ENCODE results near the gene PHIP.

The PHIP gene

DNA sequence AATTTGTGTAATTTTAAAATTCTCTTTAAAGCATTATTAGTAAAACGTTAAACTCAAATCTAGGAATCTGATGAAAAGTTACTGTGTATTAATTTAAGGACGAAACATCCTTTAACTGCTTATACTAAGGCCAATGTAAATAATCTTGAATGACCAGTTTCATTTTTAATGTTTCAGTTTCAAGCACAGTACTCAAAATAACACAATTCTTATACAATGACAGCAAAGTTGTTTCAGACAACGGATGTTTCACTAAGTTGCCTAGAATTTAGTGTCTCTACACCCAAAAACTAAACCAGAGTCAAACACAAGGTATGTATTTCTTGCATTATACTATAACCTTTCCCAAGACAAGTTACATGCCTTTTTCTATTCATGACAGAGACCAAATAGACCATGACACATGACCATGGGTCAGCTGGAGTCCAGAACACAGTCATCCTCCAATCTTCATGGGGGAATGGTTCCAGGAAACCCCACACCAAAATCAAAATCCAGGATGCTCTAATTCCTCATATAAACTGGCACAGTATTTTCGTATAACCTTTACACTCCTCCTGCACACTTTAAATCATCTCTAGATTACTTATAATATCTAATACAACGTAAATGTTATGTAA, 7.7 kb downstream of the PHIP start:
- DNase-seq (ENCODE audit: low read depth), result no peak

DNA sequence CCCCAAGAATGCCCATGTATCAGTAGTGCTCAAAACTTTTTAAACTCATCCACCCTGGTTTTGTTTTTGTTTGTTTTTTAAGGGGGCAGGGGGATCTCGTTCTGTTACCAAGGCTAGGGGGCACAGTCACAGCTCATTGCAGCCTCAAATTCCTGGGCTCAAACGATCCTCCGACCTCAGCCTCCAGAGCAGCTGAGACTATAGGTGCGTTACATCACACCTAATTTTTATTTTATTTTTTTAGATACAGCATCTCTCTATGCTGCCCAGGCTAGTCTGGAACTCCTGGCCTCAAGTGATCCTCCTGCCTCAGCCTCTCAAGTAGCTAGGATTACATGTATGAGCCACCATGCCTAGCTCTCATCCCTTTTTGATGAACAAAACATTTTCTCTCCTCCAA, 11.2 kb downstream of the PHIP start:
- no peak for DNase-seq (ENCODE audit: low read depth)

DNA sequence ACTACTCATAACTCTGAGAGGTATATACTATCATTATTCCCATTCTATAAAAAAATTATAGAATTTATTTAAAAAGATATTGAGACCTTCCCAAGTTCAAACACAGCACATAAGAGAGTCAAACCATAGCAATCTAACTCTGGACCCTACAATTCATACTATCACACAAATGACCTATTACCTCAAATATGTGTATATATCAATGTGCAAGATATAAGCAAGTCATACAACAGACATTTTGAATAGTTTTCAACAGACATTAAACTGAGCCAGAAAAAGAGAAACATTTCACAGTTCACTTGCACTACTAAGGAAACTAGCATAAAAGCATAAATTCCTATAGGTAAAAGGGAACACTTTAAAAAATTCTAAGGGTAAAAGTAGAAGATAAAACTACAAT, 11.7 kb downstream of the PHIP start:
- DNase-seq (ENCODE audit: low read depth), result no peak

DNA sequence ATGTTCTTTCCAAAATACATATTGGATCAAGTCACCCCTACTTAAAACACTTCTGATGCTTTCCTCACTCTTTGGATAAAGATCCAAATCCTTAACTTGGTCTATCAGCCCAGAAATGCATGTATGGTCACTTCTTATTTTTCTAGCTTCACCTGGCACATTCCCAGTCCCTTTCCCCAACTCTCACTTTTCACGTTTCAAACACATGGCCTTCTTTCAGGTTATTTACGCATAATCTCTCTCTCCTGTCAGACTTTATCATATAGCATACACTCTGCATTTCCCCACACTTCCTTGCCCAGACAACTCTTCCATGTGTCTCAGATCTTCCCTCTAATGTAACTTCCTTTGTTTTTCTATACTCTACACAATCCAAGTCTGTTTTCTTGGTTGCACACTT, 12.8 kb downstream of the PHIP start:
- no peak for DNase-seq (ENCODE audit: low read depth)

DNA sequence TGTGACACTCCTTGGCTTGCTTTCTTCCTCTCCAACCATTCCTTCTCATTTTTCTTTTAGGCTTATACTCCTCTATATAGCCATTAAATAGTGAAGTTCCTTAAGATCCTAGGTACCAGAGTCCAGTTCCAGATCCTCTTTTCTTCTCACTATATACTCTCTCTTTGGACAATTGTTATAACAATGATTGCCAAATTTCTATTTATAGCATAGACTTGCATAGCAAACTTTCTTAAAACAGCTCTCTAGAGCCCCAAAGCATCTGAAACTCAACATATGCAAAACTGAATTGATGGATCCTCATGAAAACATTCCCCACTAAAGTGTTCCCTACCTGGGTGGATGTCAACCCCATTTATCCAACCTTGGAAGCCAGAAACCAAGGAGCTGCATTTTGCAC, 13.4 kb downstream of the PHIP start:
- no peak for DNase-seq (ENCODE audit: low read depth)

DNA sequence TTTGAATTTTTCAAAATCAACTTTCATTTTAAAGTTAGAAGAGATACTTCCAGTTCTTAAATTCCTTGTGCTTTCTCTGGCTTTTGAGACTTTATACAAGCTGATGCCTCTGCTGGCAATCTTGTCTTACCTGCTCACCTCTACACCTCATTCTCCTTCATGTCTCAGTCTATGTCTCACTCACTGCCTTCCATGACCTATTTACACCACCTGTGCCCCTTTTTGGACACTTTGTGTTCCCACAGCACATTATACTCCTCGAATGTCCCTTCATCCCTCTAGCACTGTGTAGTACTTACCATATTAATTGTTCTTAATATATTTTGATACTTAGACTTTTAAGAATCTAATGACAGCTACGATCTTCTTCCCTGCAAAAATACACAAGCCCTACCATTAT, 15.3 kb downstream of the PHIP start:
- no peak for DNase-seq (ENCODE audit: low read depth)

DNA sequence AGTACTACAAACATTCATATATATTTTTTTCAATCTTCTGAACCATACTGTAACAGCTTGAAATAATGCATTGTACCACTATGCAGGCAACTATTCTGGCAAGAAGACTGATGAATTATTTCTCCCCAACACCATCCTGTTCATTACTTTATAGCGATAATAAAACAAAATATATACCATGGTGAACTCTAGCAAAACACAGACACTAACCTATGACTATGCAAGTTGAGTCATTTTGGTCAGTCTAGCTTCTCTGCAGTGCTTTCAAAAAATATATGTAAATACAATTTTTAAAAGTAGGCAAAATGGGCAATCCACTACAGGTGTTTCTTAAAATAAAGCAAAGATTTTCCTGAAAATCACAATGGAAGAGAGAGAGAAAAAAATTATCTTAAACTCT, 20.3 kb downstream of the PHIP start:
- no peak for DNase-seq (ENCODE audit: low read depth)

DNA sequence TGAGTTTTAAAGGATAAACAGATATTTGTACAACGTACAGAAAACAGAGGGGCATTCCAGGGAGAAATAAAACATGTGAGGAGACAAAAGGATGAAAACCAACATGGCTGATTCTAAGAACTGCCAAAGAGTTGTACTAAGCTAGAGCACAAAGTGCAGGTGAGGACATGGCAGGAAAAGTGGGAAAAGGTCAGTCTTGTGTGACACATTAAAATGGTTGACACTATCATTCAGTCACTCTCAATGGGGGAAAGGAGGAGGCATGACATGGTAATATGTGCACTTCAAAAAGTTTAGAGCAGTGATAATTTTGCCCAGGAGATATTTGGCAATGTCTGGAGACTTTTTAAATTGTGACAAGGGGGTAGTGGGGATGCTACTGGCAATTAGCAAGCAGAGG, 21.8 kb downstream of the PHIP start:
- DNase-seq (ENCODE audit: low read depth), result no peak

DNA sequence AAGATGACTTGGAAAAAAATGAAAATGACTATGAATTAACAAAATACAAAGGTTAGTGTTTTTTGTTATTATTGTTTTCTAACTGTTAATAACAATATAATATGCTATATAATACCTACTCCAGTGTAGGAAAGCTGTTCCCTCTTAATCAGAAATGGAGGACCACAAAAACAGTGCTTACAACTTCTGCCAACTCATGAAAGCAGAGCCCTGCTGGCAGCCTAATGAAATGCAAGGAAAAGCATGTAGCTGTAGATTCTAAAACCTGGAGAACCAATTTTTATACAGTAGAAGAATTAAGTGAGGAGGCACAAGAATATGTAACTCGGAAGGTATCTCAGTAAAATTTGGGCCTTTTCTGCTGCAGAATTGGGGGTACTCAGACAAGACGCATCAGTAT, 29.4 kb downstream of the PHIP start:
- DNase-seq (ENCODE audit: low read depth), result no peak

DNA sequence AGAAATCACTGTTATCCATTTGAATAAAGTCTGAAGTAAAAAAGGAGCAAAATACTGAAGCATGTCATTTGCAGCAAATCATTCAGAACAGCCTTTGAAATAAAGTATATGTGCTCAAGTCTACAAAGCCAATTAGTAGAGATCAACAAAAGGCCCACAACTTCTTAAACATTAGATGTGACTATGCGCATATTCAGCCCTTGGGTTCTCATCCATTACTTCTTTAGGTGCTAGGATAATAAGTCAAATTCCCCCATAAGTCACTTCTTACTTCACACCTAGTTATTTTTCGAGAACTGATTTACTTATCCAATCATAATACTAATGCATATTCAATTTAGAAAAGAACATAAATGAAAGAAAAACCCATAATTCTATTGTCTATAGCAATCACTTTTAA, 31.0 kb downstream of the PHIP start:
- no peak for DNase-seq (ENCODE audit: low read depth)

DNA sequence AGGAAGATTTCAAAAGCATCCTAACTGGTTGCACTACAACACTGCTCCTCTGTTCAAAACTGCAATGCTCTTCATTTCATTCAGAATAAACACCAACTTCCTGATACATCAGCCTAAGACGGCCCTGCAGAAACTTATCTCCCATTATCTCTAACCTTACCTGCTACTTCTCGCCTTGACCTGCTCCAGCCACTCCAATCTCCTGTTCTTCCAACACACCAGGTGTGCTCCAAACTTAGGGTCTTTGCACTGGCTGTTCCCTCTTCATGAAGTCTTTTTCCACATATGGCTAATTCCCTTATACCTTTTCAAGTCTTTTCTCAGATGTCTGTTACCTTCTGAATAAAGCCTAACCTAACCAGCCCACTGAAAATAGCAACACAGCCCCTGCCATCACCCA, 32.1 kb downstream of the PHIP start:
- DNase-seq (ENCODE audit: low read depth), result no peak

DNA sequence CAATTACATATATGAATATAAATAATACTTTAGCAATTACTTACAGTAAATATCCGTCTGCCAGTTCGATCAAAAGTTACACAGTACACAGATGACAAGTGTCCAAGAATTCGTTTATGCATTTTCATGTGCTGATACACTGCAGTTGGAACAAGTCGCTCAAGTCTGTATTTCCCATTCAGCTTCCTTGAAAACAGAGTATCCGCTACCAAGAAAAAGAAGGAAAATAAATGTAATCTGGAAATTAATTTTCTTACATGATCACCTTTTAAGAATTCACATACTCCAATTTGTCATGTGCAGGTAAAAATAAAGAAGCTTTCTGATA, 35.3 kb downstream of the PHIP start:
- no peak for DNase-seq (ENCODE audit: low read depth)

DNA sequence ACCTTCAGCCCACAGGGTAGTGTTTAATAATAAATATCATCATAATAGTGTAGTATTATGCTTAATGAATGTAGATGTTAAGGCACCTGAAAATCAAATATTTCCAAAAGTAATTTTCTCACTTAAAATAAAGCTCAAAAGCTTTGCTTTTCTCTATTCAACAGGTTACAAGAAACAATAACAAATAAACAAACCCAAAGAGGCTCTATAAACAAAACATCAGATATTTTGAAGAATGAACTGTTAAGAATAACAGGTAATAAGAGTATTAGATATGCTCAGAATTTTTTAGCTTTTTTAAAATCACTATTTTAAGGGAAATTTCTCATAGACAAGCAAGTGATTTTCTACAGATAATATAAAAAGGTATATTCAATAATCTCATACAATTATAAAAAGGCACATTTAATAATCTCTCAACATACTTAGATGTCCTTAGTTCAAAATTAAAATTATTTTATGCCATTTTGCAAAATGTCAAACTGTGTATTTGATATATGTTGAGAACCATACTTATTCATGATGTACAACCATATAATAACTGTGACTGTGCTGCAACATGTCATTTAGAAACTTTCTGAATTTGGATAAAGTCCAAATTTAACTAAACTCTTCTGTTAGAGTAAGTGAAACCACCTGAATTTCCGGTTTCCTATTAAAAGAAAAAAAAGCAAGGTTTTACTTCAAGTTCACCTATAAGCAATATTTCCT, 35.8 kb downstream of the PHIP start:
- no peak for DNase-seq (ENCODE audit: low read depth)

DNA sequence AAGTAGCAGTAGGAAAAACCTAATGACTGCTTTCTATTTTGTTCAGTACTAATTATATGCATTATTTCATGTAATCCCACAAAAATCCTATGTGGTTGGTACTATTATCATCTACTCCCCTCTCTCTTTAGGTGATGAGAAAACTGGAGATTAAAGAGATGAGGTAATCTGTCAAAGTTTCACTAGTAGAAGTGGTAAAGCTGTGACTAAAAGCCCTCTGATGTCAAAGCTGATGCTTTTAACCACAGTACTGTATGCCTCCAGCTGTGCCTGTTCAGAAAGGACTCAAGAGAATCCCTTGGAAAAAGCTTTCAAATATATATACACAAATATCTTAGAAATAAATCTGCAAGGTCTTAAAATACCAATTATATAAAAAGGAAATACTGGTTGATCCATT, 38.0 kb downstream of the PHIP start:
- no peak for DNase-seq (ENCODE audit: low read depth)

DNA sequence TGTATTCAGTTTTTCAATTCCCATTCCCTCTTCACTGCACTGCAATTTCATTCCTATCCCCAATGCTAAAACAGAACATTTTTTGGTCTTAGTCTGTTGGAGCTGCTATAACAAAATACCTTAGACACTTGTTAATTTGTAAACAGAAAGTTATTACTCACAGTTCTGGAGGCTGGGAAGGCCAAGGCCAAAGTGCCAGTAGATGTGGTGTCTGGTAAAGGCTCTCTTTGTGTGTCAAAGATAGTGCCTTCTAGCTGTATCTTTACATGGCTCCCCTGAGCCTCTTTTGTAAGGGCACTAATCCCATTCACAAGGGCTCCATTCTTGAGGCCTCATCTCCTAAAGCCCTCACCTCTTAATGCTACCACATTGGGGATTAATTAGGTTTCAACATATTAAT, 40.0 kb downstream of the PHIP start:
- DNase-seq (ENCODE audit: low read depth), result no peak

DNA sequence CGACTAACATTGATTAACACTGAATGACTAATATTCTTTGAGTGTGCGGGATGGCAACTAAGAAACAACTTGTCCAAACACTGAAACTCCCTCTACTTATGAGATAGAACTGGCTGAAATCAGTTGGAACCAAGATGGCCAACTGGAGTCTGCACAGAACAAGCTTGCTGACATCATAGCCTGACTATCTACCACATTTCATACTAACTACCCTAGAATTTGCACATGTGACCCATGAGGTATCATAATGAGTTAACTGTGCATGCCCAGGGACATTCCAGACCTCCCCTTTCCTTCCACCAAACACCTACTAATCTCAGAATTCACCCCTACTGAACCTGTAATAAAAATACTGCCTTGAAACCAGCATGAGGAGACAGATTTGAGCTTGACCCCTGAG, 43.2 kb downstream of the PHIP start:
- no peak for DNase-seq (ENCODE audit: low read depth)

DNA sequence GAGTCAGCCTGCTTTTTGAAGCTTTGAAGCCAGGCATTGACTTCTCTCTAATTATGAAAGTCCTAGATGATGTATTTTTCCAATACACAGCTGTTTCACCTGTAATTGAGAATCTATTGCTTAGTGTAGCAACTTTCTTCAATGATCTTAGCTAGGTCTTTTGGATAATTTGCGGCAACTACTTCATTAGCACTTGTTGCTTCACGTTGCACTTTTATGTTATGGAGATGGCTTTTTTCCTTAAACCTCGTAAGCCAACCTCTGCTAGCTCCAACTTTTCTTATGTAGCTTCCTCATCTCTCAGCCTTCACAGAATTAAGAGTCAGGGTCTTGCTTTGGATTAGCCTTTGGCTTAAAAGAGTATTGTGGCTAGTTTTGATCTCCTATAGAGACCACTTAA, 44.8 kb downstream of the PHIP start:
- DNase-seq (ENCODE audit: low read depth), result no peak

DNA sequence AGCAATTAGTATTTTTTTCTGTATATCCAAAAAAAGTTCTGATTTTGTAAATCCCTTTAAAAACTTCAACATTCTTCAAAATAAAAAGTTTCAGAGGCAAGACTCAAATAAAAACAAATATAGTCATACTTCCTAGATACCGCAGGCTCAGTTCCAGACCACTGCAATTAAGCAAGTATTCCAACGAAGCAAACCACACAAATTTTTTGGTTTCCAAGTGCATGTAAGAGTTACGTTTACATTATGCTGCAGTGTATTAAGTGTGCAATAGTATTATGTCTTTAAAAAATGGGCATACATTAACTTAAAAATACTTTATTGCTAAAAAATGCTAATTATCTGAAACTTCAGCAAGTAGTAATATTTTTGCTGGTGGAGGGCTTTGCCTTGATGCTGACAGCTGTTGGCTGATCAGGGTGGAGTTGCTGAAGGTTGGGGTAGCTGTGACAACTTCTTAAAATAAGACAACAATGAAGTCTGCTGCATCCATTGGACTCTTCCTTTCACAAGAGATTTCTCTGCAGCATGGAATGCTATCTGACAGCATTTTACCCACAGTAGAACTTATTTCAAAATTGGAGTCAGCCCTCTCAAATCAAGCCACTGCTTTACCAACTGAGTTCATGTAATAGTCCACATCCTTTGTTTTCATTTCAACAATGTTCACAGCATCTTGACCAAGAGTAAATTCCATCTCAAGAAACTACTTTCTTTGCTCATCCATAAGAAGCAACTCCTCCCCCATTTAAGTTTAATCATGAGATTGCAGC, 46.0 kb downstream of the PHIP start:
- no peak for DNase-seq (ENCODE audit: low read depth)

DNA sequence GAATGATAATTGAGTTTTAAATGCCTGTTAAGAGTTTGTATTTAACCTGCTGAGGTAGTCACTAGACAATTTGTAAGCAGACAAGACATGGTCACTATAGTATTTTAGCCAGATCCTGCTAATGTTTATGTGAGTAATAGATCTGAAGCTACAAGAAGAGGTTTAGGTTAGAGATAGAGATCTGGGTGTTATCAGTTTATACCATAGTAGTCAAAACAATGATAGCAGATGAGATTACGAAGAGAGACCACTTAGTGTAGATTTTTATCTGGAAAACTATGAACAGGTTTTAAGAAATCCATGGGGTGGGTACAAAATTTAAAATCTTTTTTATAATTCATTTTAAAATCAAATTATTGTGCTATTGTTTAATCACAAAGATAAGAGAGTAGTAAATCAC, 47.5 kb downstream of the PHIP start:
- no peak for DNase-seq (ENCODE audit: low read depth)

DNA sequence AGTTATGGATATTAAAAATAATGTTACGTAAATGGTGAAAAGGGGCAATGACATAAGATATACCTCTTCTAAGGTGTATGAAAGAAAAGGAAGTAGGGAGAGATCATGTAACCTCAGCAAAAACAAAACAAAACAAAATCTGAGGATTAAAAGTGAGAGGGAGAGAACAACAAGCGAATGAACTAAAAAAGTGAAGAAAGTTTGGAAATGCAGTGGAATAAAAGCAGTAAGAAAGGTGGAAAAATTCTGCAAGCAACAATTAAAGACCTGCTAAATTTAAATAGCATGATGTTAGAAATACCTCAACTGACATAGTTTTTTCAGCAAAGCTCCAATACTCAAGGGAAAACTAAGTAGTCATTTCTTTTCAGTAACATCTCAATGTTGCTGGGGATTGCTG, 48.0 kb downstream of the PHIP start:
- no peak for DNase-seq (ENCODE audit: low read depth)

DNA sequence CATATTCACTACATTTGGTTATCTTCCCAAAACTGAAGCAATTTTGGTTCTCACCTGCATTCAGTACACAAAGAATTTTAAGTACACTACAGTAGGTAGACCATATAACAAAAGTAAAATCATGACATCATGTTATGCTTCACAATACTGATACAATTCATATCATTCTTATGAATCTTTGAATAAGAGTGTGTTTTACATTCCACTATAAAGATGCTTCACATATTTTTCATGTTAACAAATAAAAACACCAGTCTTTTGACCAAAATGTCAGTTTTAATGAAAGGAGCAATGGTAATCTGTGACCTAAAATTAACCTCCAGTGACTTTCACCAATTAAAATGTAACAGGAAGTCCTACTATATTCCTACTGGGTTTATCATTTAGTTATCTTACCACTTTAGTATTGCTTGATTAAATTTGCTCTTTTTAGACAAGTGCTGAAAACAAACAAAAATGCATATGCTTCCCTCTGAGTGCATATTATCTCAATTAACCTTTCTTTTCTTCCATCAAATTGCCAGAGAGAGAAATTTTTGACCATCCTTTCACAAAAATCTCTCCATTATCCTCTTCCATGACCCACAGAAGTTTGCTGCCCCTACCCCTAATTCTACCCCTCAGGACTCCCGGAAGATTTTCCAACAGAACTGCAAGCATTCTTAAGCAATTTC, 49.3 kb downstream of the PHIP start:
- no peak for DNase-seq (ENCODE audit: low read depth)

DNA sequence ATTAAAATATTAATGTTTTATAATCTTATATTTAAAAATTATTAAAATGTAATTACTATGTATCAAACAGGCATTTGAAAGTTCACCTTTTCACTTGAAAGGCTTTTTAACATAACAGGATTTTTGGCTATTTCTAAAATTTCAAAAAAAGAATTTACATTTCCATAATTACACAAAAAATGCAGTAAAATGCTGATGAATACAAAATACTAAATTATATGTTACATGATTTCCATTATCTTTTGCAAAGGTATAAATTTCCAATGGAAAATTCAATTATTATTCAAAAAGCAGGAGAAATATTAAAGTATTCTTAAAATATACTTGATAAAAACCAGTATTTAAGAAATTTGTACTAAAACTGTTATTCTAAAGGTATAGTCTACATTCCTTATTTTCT, 66.1 kb downstream of the PHIP start:
- no peak for DNase-seq (ENCODE audit: low read depth)

DNA sequence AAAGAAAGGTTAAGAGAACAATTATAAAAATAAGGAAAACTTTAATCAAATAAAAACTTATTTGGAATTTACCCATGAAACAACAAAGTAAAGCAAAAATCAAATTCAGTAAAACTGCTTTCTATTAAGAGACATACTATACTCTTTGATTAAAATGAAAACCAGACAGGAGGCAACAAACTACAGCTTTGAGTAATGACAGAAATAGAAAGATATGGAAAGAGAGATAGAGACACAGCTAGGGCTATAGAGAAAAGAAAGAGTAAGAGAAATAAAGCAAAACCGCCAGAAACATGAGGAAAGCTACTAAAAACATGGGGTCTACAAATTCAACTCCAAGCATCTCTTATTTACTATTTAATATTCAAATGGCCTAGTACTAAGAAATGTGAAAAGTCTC, 67.6 kb downstream of the PHIP start:
- DNase-seq (ENCODE audit: low read depth), result no peak

Measured in activated T-cell treated with anti-CD3 and anti-CD28 coated beads for 1 hour (primary cell).